HG03439 (cell line): Measurements from ENCODE around the gene OR5AP2.
"Not testable (repeated sequence)": the region's sequence is repeated elsewhere in the genome, so short reads cannot be mapped to it uniquely, and the experiment has no call there.

ENCODE experiments used
- ATAC-seq: cut with Tn5 transposase; IDR thresholded peaks from one replicate; pipeline ENCODE4 v1.9.1; 2021; ENCODE audit warnings: mild to moderate bottlenecking, moderate library complexity; ENCODE audit not compliant: unreplicated experiment

Gene OR5AP2

GRCh38 chr11:56642339-56642738, at the start of gene OR5AP2:
TSS of gene OR5AP2 (minus strand) at chr11:56642439. CDS start at chr11:56642439, 0 bp downstream.
- no peak for ATAC-seq

- ATAC-seq = not testable (repeated sequence)
Measured at GRCh38 chr11:56691179-56691578, 48.9 kb upstream of the OR5AP2 start.

- no peak for ATAC-seq
Measured at GRCh38 chr11:56688554-56689100, 46.4 kb upstream of the OR5AP2 start.

- ATAC-seq = no peak
Measured at GRCh38 chr11:56670984-56671383, 28.7 kb upstream of the OR5AP2 start.

- no peak for ATAC-seq
Measured at GRCh38 chr11:56663386-56663785, 21.1 kb upstream of the OR5AP2 start, which contains the start of gene OR5AR1. TSS of gene OR5AR1 (plus strand) at chr11:56663686. CDS start at chr11:56663686, 0 bp downstream.

- no peak for ATAC-seq
Measured at GRCh38 chr11:56659755-56660154, 17.5 kb upstream of the OR5AP2 start.

GRCh38 chr11:56637500-56637899, 4.7 kb downstream of the OR5AP2 start:
- ATAC-seq = no peak

- ATAC-seq = no peak
Measured at GRCh38 chr11:56636861-56637260, 5.4 kb downstream of the OR5AP2 start.

GRCh38 chr11:56632329-56632728, 9.9 kb downstream of the OR5AP2 start:
- no peak for ATAC-seq

GRCh38 chr11:56625946-56626345, 16.3 kb downstream of the OR5AP2 start:
- ATAC-seq = no peak

GRCh38 chr11:56624661-56625110, 17.6 kb downstream of the OR5AP2 start:
- ATAC-seq = no peak

GRCh38 chr11:56611174-56611573, 31.1 kb downstream of the OR5AP2 start:
- no peak for ATAC-seq

- not testable (repeated sequence) for ATAC-seq
Measured at GRCh38 chr11:56592088-56592717, 50.0 kb downstream of the OR5AP2 start.
